HepG2 (cell line): ENCODE measurements around the gene ENHO. TPM values are rescaled to one million over a fixed set of nuclear protein-coding genes. Genes with fewer than 3 reads are reported as not detected.
"Not testable (repeated sequence)": the region's sequence is repeated elsewhere in the genome, so short reads cannot be mapped to it uniquely, and the experiment has no call there.

ENCODE experiments used
- ATAC-seq: fragments of 200-7000 bp; cut with Tn5 transposase; 3 replicates; pipeline ENCODE4 v1.9.1; 2020; ENCODE audit warnings: mild to moderate bottlenecking, moderate library complexity
- BruUV-seq: library from RNA; stranded (reverse); fragments of 400-500 nt; replicated peaks from 2 replicates; lab custom pipeline; 2021; lab: Mats Ljungman, UMichigan
- CTCF ChIA-PET: fragments of 300-600 bp; formaldehyde crosslinking; extraction: SDS; loops from one replicate; lab custom pipeline; 2021; ENCODE audit warnings: low total read pairs, inconsistent platforms, low intra/inter-chr PET ratio; lab: Yijun Ruan, JAX
- POLR2A ChIA-PET: fragments of 350-600 bp; sonication (Branson Sonifier 250); formaldehyde crosslinking; loops from one replicate; lab custom pipeline; 2020; ENCODE audit warnings: antibody characterized with exemption, inconsistent platforms; lab: Yijun Ruan, JAX
- DNase-seq: peaks from one replicate; pipeline ENCODE4 v3.0.0-alpha.2; 2015; ENCODE audit warnings: low spot score
- FAIRE-seq: peaks from 3 replicates; lab custom pipeline; 2011; peaks lifted over from hg19 to GRCh38; lab: Jason Lieb, UNC
- H2AFZ ChIP-seq: one replicate; pipeline ENCODE4 v1.6.1; 2011; ENCODE audit warnings: low read length, inconsistent platforms
- H3K27ac ChIP-seq: fragments of 300-600 bp; 3 replicates; pipeline ENCODE4 v1.8.0; 2011; ENCODE audit warnings: mixed run types, mild to moderate bottlenecking, mixed read lengths, low read length, inconsistent platforms; ENCODE audit not compliant: insufficient read depth; ENCODE audit errors: extremely low read length
- H3K27me3 ChIP-seq, 2 experiments: fragments of 200-600 bp in 1 of 2; 2 replicates in 1 of 2; 3 replicates in 1 of 2; pipeline versions ENCODE4 v1.6.0 to v1.8.0; 2011; ENCODE audit warnings: low read length in 2 of 2, mild to moderate bottlenecking in 2 of 2, moderate library complexity in 2 of 2, inconsistent platforms in 1 of 2; ENCODE audit not compliant: insufficient read depth in 2 of 2, control insufficient read depth in 1 of 2
- H3K36me3 ChIP-seq, 2 experiments: fragments of 200-600 bp in 1 of 2; replicated peaks in 1 of 2; 2 replicates in 1 of 2; 3 replicates in 1 of 2; pipeline versions ENCODE4 v1.5.1 to v1.8.0; 2011; ENCODE audit warnings: low read length in 2 of 2, inconsistent platforms in 1 of 2; ENCODE audit not compliant: insufficient read depth in 2 of 2, control insufficient read depth in 1 of 2
- H3K4me1 ChIP-seq: 2 replicates; pipeline ENCODE4 v1.5.1; 2012; ENCODE audit warnings: low read length, inconsistent platforms; ENCODE audit not compliant: insufficient read depth
- H3K4me2 ChIP-seq: 2 replicates; pipeline ENCODE4 v1.6.0; 2011; ENCODE audit warnings: low read depth, low read length, inconsistent platforms
- H3K4me3 ChIP-seq, 3 experiments: fragments of 200-600 bp in 1 of 3; sonication (generic), shearing (Covaris generic) in 1 of 3; replicated peaks in 1 of 3; 2 replicates each; pipeline ENCODE4 v1.5.1; 2011 to 2016; ENCODE audit warnings: low read length in 3 of 3, inconsistent platforms in 2 of 3, low read depth in 2 of 3, mild to moderate bottlenecking in 2 of 3, control low read depth in 1 of 3, mixed read lengths in 1 of 3; ENCODE audit not compliant: insufficient read depth in 1 of 3
- H3K79me2 ChIP-seq: one replicate; pipeline ENCODE4 v1.6.1; 2011; ENCODE audit warnings: low read length, inconsistent platforms; ENCODE audit not compliant: insufficient read depth
- H3K9ac ChIP-seq: 2 replicates; pipeline ENCODE4 v1.6.0; 2011; ENCODE audit warnings: mild to moderate bottlenecking, low read depth, low read length, inconsistent platforms; ENCODE audit not compliant: insufficient read depth
- H3K9me3 ChIP-seq: 2 replicates; pipeline ENCODE4 v1.5.1; 2012; ENCODE audit warnings: mild to moderate bottlenecking, low read length
- H4K20me1 ChIP-seq: 2 replicates; pipeline ENCODE4 v1.6.0; 2011; ENCODE audit warnings: inconsistent platforms, mild to moderate bottlenecking, low read length, moderate library complexity; ENCODE audit not compliant: insufficient read depth
- AGO2 ChIP-seq: fragments of 200-400 bp; formaldehyde crosslinking; optimal IDR thresholded peaks from 2 replicates; pipeline ENCODE3; 2017; ENCODE audit warnings: mild to moderate bottlenecking, low read depth, low read length, moderate library complexity
- ARID2 ChIP-seq: sonication (generic); formaldehyde crosslinking; IDR thresholded peaks from 2 replicates; pipeline ENCODE4 v1.8.1; 2022; ENCODE audit warnings: mild to moderate bottlenecking, missing genetic modification reagents, borderline replicate concordance
- ATF7 ChIP-seq, 2 experiments: fragments of 450-650 bp in 1 of 2; sonication (generic) in 1 of 2; formaldehyde crosslinking in 1 of 2; IDR thresholded peaks; 2 replicates each; pipeline versions ENCODE4 v1.4.0 to v1.6.1; 2016 to 2020; ENCODE audit warnings: antibody characterized with exemption in 1 of 2, mild to moderate bottlenecking in 1 of 2, missing genetic modification reagents in 1 of 2
- GZF1 ChIP-seq: sonication (generic); formaldehyde crosslinking; IDR thresholded peaks from 2 replicates; pipeline ENCODE4 v1.5.1; 2020; ENCODE audit warnings: mild to moderate bottlenecking, missing genetic modification reagents
- KMT2B ChIP-seq: IDR thresholded peaks from 2 replicates; pipeline ENCODE4 v1.6.1; 2016; ENCODE audit warnings: missing genetic modification reagents, missing compliant biosample characterization
- MTF1 ChIP-seq: sonication (generic); formaldehyde crosslinking; IDR thresholded peaks from 2 replicates; pipeline ENCODE4 v1.5.0; 2020; ENCODE audit warnings: missing genetic modification reagents
- PCBP1 ChIP-seq: fragments of 200-400 bp; formaldehyde crosslinking; IDR thresholded peaks from 2 replicates; pipeline ENCODE4 v1.6.1; 2017; ENCODE audit warnings: mild to moderate bottlenecking, low read depth, low read length, borderline replicate concordance
- RNF219 ChIP-seq: sonication (generic); formaldehyde crosslinking; IDR thresholded peaks from 2 replicates; pipeline ENCODE4 v1.5.0; 2020; ENCODE audit warnings: mild to moderate bottlenecking, missing genetic modification reagents
- SOX5 ChIP-seq: IDR thresholded peaks from 2 replicates; pipeline ENCODE4 v1.6.1; 2016; ENCODE audit warnings: borderline replicate concordance
- SP5 ChIP-seq: IDR thresholded peaks from 2 replicates; pipeline ENCODE4 v1.6.1; 2016; ENCODE audit warnings: low read depth, borderline replicate concordance
- WIZ ChIP-seq: sonication (generic); formaldehyde crosslinking; IDR thresholded peaks from 2 replicates; pipeline ENCODE4 v1.5.1; 2020; ENCODE audit warnings: mild to moderate bottlenecking, missing genetic modification reagents
- YEATS4 ChIP-seq: sonication (generic); formaldehyde crosslinking; IDR thresholded peaks from 2 replicates; pipeline ENCODE4 v1.4.0; 2020; ENCODE audit warnings: missing genetic modification reagents, borderline replicate concordance
- ZNF275 ChIP-seq: sonication (generic); formaldehyde crosslinking; IDR thresholded peaks from 2 replicates; pipeline ENCODE4 v1.8.0; 2022; ENCODE audit warnings: missing genetic modification reagents, mild to moderate bottlenecking, inconsistent platforms, borderline replicate concordance
- ZNF781 ChIP-seq: sonication (generic); formaldehyde crosslinking; IDR thresholded peaks from 2 replicates; pipeline ENCODE4 v1.5.1; 2020; ENCODE audit warnings: borderline replicate concordance, mild to moderate bottlenecking, missing genetic modification reagents; ENCODE audit errors: not compliant biosample characterization
- ZNF816 ChIP-seq: sonication (generic); formaldehyde crosslinking; IDR thresholded peaks from 2 replicates; pipeline ENCODE4 v1.8.0; 2022; ENCODE audit warnings: missing genetic modification reagents, mild to moderate bottlenecking, borderline replicate concordance
- ZSCAN29 ChIP-seq: sonication (generic); formaldehyde crosslinking; conservative IDR thresholded peaks from 2 replicates; pipeline ENCODE4 v1.4.0; 2020; ENCODE audit warnings: mild to moderate bottlenecking, missing genetic modification reagents
- ZSCAN31 ChIP-seq: sonication (generic); formaldehyde crosslinking; IDR thresholded peaks from 2 replicates; pipeline ENCODE4 v1.5.0; 2020; ENCODE audit warnings: low read depth, mild to moderate bottlenecking, missing genetic modification reagents
- WGBS: methylation state at CpG from one replicate; pipeline ENCODE4 v1.1.6; 2017; ENCODE audit warnings: low lambda C conversion rate; 5-methylcytosine and 5-hydroxymethylcytosine counted together
- in situ Hi-C: cut with HindIII; loops from 2 replicates; pipeline ENCODE4 v1.10.0; 2017; ENCODE audit warnings: low pct_unique_long_range_greater_than_20kb; ENCODE audit not compliant: extremely low pct_ligation_motif_present
- intact Hi-C: fragments of 100-400 bp; cut with micrococcal nuclease; formaldehyde crosslinking; loops from one replicate; pipeline ENCODE4 v1.10.0; 2022; ENCODE audit not compliant: unreplicated experiment
- polyA plus RNA-seq, 8 experiments: library from polyadenylated mRNA; depleted of rRNA in 3 of 8; stranded (reverse) in 7 of 8; unstranded in 1 of 8; fragments of >200 nt; fragmentation: Illumina TruSeq in 4 of 8; extraction: Trizol in 4 of 8; gene quantifications; 2 replicates each; pipeline versions ENCODE4 v1.2.1 to v1.2.3, GENCODE V29; 2011 to 2016; ENCODE audit warnings: low read depth in 4 of 8, missing spikeins in 1 of 8, mixed read lengths in 1 of 8; ENCODE audit not compliant: insufficient read depth in 1 of 8
- total RNA-seq, 5 experiments: library from RNA; depleted of rRNA; stranded (reverse); fragments of >200 nt; fragmentation: Illumina TruSeq; extraction: Trizol; gene quantifications; 2 replicates each; pipeline ENCODE4 v1.2.3, GENCODE V29; 2016; ENCODE audit warnings: low read depth in 1 of 5

The ENHO gene
- total and polyA plus RNA-seq, 2 of the 13 experiments (the other 11 are each of a cell fraction or from before 2014, with no cell fraction given), result 0.08 to 0.60 TPM

DNA sequence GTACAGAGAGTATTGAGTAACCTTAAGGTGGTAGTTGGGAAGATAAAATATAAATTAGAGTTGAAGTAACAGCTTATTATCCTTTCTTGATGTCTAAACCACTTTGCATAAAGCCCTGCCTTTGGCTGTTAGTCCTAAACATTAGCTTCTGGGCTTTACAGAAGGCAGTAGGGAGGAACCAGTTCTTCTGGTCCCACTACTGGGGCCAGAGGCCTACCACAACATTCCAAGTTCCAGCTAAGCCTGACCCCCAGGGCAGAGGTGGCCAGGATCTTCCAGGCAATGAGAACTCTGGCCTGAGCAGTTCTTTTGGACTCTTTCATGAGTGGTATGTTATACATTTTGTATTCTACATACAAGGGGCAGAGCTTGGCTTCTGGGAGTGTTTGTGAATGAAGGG, 38.1 kb downstream of the ENHO start:
- Histone ChIP-seq H3K79me2 (no peaks in the 10 kb centered on the region), H4K20me1 (no peaks in the 10 kb centered on the region), H3K27me3 (peaks cover 0 to 9% of the 10 kb centered on the region in 2 experiments; a peak in 1 of 5 replicates), H2AFZ (no peak overlapping the region), H3K36me3 (no peaks in the 10 kb centered on the region), H3K4me2 (no peak overlapping the region), H3K4me3 (no peak overlapping the region), H3K4me1 (no peaks in the 10 kb centered on the region), H3K9ac (no peak overlapping the region), H3K27ac (no peak overlapping the region), H3K9me3 (no peaks in the 10 kb centered on the region)
- intact Hi-C loops (no loop called here), in situ Hi-C loops (no loop called here)
- ChIA-PET CTCF (no interaction called here), POLR2A (no interaction called here)
- no TSS peak for BruUV-seq
- no peak for ATAC-seq
- no peak for FAIRE-seq
- TF ChIP-seq GZF1 (CRISPR knock-in tag) (no peak), ZNF275 (no peak), AGO2 (no peak), ZNF781 (no peak), ZSCAN29 (CRISPR knock-in tag) (no peak), ATF7 (IDR thresholded peaks at IDR 0.05) (no peak), ATF7 (CRISPR knock-in tag; IDR thresholded peaks at IDR 0.05) (no peak), PCBP1 (no peak), SOX5 (CRISPR knock-in tag) (no peak), RNF219 (CRISPR knock-in tag) (no peak), MTF1 (CRISPR knock-in tag) (no peak), ZNF816 (no peak), YEATS4 (no peak), KMT2B (no peak), SP5 (CRISPR knock-in tag) (no peak), ZSCAN31 (CRISPR knock-in tag) (no peak), ARID2 (CRISPR knock-in tag) (no peak), WIZ (CRISPR knock-in tag) (no peak)
- no peak for DNase-seq

DNA sequence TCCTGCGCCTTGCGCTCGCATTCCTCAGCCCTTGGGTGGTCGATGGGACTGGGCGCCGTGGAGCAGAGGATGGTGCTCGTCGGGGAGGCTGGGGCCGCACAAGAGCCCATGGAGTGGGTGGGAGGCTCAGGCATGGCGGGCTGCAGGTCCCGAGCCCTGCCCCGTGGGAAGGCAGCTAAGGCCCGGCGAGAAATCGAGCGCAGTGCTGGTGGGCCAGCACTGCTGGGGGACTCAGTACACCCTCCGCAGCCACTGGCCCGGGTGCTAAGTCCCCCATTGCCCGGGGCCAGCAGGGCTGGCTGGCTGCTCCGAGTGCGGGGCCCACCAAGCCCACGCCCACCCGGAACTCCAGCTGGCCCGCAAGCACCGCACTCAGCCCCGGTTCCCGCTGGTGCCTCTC, 40.0 kb downstream of the ENHO start:
- H3K79me2 ChIP-seq, H3K4me2 ChIP-seq, H3K36me3 ChIP-seq, BruUV-seq, in situ Hi-C loops, H3K4me3 ChIP-seq, H4K20me1 ChIP-seq, H3K9ac ChIP-seq, CTCF ChIA-PET, FAIRE-seq, H2AFZ ChIP-seq, H3K4me1 ChIP-seq, DNase-seq, H3K27ac ChIP-seq, intact Hi-C loops, H3K9me3 ChIP-seq, ATAC-seq, POLR2A ChIA-PET, H3K27me3 ChIP-seq: not testable (repeated sequence)
- 88% methylated on average over 3 of the region's 27 CpGs for WGBS
